ENCODE measurements around the gene RAD51B.

RAD51B gene

DNA sequence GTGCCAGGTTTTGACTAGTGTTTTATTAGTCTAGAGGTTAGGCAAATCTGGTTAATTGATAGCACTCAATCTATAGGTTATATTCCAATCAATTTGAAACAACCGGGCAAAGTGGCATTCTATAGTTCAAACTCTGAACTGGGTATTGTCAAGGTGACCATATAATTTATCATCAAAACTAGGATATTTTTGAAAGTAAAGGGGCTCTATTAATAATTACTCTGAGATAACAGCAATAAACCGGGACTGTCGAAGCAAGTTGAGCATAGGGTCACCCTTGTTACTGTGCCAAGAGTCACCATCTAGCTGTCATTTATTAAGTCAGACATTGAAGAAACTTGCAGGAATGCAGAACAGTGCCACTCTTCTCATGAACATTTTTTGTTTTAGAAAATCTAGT is 321.2 kb downstream of the RAD51B start:
- TF ChIP-seq, protein P1, sequence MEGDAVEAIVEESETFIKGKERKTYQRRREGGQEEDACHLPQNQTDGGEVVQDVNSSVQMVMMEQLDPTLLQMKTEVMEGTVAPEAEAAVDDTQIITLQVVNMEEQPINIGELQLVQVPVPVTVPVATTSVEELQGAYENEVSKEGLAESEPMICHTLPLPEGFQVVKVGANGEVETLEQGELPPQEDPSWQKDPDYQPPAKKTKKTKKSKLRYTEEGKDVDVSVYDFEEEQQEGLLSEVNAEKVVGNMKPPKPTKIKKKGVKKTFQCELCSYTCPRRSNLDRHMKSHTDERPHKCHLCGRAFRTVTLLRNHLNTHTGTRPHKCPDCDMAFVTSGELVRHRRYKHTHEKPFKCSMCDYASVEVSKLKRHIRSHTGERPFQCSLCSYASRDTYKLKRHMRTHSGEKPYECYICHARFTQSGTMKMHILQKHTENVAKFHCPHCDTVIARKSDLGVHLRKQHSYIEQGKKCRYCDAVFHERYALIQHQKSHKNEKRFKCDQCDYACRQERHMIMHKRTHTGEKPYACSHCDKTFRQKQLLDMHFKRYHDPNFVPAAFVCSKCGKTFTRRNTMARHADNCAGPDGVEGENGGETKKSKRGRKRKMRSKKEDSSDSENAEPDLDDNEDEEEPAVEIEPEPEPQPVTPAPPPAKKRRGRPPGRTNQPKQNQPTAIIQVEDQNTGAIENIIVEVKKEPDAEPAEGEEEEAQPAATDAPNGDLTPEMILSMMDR (IDR thresholded peaks at IDR 0.05; ENCODE audit: insufficient read depth, low read depth, low read length, missing control alignments), result no peak
- no peak for DNase-seq (ENCODE audit: low read depth)
- H3K4me3 ChIP-seq (ENCODE audit: low read depth, low read length), result no peak overlapping the region

- DNase-seq (ENCODE audit: low read depth), result no peak
- no peak overlapping the region for H3K4me3 ChIP-seq (ENCODE audit: low read depth, low read length)
- TF ChIP-seq, protein P1 (IDR thresholded peaks at IDR 0.05; ENCODE audit: insufficient read depth, low read depth, low read length, missing control alignments), result no peak
Measured at GRCh38 chr14:68141281-68142088, 321.9 kb downstream of the RAD51B start.

GRCh38 chr14:68143341-68143841 is 323.8 kb downstream of the RAD51B start:
- no peak for DNase-seq (ENCODE audit: low read depth)
- no peak overlapping the region for H3K4me3 ChIP-seq (ENCODE audit: low read depth, low read length)
- TF ChIP-seq, protein P1 (IDR thresholded peaks at IDR 0.05; ENCODE audit: insufficient read depth, low read depth, low read length, missing control alignments), result no peak

DNA sequence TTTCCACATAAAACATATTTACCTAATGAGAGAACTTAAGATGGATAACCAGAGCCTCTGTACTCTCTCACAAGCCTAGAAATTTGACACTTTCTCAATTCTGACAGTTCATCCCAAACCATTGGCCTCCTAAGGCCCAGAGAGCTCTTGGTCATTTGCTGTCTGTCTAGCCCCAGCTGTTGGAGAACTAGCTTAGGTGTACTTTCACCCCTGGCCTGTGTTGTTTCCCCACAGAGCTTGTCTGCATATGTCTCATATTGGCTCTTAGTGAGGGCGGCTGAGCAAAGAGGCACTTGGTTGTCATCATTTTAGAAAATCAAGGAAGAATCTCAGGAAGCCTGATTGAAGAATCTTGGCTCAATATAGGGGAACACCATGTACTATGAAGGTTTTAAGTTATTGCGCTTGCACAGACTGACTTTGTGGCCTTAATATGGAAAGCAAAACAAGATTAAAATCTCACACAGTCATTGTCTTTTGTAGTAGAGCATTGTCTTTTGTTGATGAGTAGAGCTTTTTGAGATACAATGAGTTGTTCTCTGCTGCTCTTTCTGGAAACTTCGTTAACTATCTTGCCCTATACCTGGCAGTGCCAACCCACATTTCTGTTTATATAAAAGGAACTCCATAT is 324.6 kb downstream of the RAD51B start:
- no peak for DNase-seq (ENCODE audit: low read depth)
- H3K4me3 ChIP-seq (ENCODE audit: low read depth, low read length), result no peak overlapping the region
- TF ChIP-seq, protein P1 (IDR thresholded peaks at IDR 0.05; ENCODE audit: insufficient read depth, low read depth, low read length, missing control alignments), result no peak

DNA sequence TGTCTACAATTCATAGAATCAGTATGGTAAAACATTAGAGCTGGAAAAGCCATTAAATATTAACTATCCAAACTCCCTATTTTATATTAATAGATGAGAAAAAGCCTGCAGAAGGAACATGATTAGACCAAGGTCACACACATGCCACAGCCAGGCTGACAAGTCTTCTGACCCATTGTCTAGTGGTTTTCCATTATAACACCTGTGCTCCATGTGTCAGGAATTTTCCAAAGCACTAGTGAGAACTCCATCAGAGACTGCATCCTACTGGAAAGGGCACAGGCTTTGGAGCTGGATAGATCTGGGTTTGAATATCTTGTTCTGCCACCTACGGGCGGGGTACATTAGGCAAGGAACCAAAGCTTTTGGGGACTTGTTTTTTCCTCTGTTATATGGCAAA is 325.5 kb downstream of the RAD51B start:
- no peak overlapping the region for H3K4me3 ChIP-seq (ENCODE audit: low read depth, low read length)
- no peak for DNase-seq (ENCODE audit: low read depth)
- TF ChIP-seq, protein P1 (IDR thresholded peaks at IDR 0.05; ENCODE audit: insufficient read depth, low read depth, low read length, missing control alignments), result no peak

DNA sequence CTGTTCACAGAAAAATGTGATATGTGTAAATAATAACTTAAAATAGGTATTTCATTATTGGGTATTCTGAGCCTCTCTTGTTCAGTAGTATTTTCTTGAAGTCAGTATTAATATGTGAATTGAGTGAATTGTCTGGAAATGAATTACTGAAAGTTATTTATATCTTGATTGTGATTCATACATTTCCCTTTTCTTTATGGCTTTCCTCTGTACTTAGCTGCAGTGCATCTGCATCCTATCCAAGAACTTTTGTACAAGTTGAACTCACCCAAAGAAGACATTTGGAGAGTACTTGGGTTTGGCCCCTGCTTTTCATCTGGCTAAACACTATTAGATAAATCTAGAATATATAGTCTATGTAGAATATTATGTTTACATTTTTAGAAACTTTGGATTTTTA is 326.0 kb downstream of the RAD51B start:
- no peak overlapping the region for H3K4me3 ChIP-seq (ENCODE audit: low read depth, low read length)
- TF ChIP-seq, protein P1 (IDR thresholded peaks at IDR 0.05; ENCODE audit: insufficient read depth, low read depth, low read length, missing control alignments), result no peak
- DNase-seq (ENCODE audit: low read depth), result no peak

Data from GM12865 (cell line).